HTR-8/SVneo (cell line): ENCODE data around the gene JUP.
A peak's percentile ranks its signal among the peaks of the same experiment; 100 is the strongest.
"Not testable (repeated sequence)": the region's sequence is repeated elsewhere in the genome, so short reads cannot be mapped to it uniquely, and the experiment has no call there.

Experiments
- DNase-seq: peaks from one replicate; pipeline ENCODE4 v3.0.0; 2011; ENCODE audit warnings: low spot score, mixed read lengths; ENCODE audit not compliant: insufficient read length
- FAIRE-seq: peaks from 2 replicates; lab custom pipeline; 2011; peaks lifted over from hg19 to GRCh38; lab: Jason Lieb, UNC

The JUP gene

DNA sequence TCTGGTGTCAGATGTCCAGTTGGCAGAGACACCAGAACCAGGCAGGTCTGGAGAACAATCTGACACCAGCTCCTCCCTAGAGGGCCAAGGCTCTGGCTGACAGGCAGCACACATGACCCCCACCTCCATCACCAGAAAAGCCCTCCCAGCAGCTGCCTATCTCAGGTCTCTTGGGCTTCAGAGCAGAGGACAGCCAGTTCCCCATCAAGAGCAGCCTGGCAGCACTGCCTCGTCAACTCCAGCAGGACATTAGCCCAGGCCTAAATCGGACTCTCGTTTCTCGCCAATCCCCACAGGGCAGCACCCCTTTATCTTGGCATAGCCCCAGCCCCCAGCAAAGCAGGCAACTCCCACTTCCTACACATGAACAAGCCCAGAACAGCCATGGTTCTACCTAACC lies 4.4 kb downstream of the JUP start:
- DNase-seq (no peak), FAIRE-seq (no peak)

DNA sequence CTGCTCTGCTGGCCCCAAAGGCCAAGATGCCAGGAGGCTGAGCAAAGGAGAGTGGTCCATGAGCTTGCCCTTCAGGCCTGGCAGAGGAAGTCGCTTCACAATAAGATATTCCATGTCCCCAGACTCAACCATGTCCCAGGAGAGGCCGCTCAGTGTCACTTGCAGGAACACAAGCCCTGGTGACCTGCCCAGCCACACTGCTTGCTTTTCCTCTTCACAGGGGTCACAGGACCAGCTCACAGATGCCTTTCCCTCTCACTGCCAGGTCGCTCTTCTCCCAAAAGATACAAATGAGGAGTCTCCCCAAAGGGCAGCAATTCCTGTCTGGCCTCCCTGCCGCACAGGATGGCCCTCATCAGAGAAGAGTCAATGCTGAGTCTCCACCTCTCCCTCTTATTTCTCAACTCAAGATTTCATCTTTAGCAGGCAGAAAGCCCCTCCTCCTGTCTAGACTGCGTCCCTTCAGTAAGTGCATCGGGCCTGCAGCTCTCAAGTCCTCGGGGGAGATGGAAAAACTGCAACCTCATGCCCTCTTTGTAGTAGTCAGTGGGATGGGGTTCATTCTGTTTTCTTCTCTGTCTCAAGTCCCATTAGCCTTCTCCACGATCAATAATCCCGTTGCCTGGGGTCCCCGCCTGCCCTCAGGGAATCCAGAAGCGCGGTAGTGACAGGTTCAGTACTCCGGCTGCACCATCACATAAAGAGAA lies 5.0 kb downstream of the JUP start:
- no peak for DNase-seq
- FAIRE-seq: no peak

DNA sequence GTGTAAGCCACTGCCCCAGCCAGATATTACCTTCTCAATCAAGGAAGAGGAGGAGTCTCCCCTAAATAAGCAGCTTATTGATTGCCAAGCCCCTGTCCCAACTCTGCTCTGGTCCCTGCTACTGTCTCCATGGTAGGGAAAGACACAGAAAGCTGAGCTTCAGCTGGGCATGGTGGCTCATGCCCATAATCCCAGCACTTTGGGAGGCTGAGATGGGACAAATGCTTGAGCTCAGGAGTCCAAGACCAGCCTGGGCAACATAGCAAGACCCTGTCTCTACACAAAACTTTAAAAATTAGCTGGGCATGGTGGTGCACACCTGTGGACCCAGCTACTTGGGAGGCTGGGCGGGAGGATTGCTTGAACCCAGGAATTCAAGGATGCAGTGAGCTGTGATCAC lies 6.6 kb downstream of the JUP start:
- DNase-seq (no peak), FAIRE-seq (no peak)

DNA sequence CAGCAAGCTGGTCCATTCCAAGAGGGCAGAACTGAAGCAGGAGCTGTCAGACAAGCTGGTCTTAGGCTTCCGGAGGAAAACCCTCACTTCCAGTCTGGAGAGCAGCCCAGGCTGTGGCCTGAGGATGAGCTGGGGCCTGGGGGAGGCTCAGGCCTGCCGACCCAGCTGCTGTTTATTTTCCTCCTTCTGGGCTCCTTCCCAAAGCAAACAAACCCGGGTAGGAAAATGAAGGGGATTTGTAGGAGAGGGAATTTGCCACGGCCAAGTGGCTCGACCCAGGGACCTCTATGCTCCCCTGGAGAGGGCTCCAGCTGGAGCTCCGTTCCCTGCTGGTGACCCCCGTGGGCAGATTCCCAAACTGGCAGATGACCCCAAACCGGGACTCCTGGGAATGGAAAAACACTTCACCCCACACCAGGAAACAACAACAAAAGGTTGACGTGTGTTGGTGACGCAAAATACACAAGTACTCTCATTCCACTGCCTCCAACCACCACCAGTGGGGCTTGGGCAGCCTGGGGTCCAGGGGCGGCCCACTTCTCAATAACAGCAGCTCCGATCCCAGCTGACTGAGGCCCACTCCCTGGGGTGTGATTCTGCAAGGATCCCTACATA lies 8.8 kb downstream of the JUP start:
- peak; percentile 86 for DNase-seq

DNA sequence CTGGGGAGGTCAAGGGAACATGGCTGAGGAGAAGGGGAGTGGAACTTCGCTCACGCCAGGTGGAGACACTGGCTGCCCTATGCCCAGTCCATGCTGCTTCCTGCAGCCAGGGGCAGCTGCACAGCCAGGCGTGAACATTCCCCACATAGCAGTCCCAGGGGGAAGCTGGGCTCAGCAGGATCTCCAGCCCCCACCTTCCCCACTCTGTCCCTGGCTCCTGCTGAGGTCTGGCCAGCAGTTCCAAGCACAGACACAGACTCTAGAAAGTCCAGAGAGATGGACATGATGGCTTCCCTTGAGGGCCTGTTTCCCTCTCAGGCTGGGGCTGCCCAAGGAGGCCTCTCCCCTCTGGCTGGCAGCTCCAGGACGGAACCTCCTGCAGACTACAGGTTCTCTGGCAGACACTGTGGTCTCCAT lies 9.3 kb downstream of the JUP start:
- peak; percentile 90 for FAIRE-seq
- DNase-seq: no peak

More for the DNA sequence above, 8.8 kb downstream of the JUP start:
- FAIRE-seq: peak; percentile 54

DNA sequence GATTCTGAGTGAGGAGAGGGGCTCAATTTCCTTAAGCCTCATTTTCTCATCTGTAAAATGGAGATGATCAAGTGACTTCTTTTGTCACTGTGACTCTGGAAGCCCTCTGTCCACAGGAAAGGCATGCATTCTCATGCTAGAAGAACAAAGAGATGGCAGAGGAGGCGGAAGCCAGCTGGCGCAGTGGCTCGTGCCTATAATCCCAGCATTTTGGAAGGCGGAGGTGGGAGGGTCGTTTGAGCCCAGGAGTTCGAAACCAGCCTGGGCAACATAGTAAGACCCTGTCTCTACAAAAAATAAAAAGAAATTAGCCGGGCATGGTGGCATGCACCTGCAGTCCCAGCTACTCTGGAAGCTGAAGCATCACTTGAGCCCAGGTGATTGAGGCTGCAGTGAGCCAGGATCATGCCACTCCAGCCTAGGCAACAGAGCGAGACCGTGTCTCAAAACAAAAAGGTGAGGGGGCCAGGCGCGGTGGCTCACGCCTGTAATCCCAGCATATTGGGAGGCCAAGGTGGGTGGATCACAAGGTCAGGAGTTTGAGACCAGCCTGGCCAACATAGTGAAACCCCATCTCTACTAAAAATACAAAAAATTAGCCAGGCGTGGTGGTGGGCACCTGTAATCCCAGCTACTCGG lies 10.1 kb downstream of the JUP start:
- not testable (repeated sequence) for DNase-seq, FAIRE-seq

DNA sequence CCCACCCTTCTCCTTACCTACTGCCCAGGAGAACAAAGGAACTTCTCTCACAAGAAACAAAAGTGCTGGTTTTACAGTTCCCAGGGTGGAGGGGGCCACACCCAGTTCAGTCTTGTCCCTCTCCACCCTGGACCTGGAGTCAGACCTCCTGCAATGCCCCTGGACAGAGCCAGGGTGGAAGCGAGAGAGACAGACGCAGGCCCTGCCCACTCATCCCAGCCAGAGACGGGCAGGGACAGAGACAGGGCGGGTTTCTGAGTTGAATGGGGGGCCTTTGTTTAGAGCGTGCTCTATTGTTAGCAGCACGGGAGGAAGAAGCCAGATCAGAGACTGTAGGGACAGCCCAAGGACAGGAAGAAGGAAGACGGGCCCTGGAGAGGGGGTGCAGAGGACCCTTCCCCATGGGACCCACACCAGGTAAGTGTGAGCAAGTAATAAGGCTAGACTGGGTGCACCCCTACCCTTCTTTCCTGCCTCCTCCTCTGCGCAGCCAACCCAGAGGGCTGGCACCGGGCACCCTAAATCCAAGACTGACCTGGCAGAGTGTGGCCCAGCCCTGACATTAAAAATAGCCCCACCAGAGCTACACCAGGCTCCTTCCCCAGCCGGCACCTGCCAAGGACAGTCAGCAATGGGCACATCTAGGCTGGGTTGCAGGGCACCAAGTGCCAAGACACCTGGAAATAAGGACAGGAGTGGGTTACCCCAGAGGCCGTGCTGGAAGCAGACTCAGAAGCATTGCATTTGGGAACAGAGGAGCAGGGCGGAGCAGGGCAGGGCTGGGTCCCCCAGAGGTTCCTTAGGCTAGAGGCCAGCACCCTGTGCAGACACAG lies 10.9 kb downstream of the JUP start:
- FAIRE-seq (no peak), DNase-seq (no peak)

DNA sequence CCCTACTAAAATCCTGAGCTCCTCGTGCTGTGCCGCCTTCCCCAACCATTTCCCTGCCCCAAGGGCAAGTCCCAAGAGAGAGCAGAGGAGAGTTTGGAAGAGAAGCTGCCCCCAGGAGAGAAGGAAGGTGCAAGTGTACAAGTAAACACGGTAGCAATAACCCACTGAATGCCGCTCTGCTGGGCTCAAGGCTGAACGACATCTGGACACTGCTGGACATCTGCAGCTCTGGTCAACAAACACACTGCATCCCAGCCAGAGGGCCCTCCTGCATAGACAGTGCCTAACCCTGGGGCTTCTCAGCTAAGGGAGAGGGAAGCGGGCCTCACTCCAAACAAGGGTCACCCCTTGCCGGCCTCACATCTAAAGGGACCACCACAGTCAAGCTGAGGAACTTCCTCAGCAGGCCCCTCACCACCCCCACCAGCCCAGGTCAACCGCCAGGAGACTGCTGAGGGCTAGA lies 12.7 kb downstream of the JUP start:
- FAIRE-seq (no peak), DNase-seq (no peak)

DNA sequence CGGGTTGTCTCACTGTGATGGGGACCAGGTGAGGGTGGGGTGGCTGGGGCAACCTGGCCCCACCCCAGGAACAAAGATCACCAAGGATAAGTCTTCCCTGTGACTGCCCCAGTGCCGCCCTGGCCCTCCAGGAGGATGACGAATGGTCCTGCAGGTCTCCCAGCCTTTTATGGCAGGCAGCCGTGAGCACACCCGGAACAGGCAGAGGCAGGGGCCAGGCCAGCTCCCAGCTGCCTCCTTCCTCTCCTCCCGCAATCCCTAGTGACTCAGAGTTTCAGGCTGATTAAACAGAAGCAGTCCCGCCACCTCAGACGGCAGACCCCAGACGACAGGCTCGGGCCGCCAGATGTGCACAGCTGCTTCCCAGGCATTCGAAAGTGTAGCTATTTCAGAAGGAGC lies 13.3 kb downstream of the JUP start:
- peak; percentile 60 for DNase-seq
- FAIRE-seq: no peak

DNA sequence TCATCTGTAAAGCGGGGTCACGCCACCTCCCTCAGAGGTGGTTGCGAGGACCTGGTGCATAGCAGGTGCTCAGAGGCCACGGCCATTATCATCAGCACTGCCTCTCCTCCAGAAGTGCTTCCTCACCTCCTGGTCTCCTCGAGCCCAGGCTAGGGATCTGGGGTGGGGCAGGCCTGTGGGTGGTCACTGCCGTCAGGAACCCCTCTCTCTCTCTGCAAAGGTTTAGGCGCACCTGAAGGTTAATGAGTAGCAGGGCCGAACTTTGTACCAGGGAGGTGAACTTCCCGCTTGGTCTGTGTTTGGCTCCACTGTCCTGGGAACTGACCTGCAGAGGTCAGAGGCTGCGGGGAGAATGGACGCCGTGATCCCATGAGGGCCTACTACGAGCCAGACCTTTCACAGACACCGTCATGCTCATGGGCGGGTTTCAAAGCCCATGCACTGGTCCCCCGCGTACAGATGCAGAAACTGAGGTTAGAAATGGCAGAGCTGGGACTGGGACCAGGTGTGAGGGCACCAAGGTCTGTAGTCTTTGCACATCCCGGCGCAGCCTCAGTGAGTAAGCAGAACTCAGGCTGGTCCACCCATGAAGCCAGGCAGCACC lies 13.8 kb downstream of the JUP start:
- DNase-seq (no peak), FAIRE-seq (no peak)

DNA sequence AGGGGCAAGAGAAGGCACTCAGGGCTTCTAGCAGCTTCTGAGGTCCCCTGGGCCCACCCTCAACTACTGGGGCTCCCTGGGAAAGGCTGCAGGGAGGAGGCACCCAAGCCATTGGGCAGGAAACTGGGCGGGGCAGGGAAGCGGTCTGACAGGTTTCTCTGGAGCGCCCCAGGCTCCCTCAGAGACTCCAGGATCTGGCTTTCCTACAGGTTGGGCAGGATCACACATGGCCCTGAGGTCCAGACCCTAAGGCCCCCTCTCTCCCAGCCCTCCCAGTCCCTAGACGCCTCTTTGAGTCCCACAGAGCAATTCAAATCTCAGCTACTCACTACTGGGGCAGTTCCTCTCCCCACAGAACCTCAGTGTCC lies 14.3 kb downstream of the JUP start:
- DNase-seq (no peak), FAIRE-seq (no peak)

DNA sequence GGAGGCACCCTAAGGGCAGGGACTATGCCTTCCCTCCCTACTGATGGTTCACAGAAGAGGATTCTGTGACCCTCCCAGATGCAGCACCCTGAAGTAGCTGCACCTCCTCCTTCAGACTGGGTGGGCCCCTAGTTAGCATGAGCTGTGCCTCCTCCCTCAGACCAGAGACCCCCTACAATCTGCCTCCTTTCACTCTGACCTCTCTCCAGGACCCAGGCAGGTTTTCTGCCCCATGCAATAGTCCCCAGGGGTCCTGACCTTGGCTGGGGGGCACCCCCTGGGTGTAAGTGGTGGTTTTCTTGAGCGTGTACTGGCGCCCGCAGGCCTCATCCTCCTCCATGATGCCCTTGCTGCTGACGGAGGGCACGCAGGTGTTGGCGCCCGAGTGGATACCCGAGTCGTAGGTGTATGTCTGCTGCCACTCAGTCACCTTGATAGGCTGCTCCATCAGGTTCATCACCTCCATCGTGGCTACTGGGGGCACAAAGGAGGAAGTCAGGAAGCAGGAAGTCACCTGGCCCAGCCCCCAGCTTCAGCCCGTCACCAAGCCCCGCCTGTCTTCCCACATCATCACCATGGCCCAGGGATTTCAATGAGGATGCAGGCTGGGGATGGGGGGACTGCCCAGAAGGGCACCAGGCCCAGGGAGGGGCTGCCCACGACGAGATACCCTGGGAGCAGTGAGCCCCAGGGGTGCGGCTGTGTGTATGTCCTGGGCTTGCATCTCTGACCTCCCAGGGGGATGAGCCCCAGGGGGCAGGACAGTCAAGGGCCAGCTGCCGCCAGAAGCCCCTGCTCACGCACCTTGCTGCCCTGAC lies 14.9 kb downstream of the JUP start:
- DNase-seq (no peak), FAIRE-seq (no peak)

DNA sequence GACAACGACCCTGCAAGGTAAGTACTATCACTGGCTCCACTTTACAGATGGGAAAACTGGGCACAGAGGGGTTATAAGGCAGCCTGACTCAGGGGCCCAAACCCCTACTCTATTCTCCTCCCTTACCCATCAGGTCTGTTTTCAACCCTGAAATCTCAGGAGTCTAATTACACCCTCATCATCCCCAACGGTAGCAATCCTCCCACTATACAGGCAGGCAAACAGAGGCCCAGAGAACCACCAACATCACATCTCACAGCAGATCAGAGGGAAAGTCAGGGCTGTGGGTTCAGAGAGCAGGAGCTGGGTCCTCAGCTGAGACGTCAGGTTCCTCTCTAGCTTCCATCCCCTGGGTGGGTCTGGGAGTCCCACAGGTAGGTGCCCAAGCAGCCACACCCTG lies 16.5 kb downstream of the JUP start:
- FAIRE-seq: no peak
- DNase-seq: no peak

DNA sequence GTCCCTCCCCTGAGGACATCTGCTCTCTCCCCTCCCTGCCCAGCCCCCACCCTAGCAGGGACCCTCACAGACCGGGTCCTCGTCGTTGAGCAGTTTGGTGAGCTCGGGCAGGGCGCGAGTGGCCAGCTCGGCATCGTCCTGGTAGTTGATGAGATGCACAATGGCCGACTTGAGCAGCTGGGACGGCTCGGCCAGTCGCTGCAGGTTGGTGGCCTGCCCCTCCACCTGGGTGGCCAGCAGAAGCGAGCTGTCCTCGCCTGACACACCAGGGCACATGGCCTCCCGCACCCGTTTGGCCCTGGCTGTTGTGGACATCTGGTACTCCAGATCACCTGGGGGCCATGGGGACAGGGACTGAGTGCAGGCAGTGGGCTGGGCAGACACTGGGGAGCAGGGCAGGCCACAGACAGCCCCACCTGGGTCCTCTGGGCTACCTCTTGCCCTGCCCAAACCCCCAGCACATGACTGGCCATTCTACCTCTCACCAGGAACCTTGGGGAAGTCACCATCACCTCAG lies 17.1 kb downstream of the JUP start:
- peak; percentile 77 for FAIRE-seq
- DNase-seq: no peak

DNA sequence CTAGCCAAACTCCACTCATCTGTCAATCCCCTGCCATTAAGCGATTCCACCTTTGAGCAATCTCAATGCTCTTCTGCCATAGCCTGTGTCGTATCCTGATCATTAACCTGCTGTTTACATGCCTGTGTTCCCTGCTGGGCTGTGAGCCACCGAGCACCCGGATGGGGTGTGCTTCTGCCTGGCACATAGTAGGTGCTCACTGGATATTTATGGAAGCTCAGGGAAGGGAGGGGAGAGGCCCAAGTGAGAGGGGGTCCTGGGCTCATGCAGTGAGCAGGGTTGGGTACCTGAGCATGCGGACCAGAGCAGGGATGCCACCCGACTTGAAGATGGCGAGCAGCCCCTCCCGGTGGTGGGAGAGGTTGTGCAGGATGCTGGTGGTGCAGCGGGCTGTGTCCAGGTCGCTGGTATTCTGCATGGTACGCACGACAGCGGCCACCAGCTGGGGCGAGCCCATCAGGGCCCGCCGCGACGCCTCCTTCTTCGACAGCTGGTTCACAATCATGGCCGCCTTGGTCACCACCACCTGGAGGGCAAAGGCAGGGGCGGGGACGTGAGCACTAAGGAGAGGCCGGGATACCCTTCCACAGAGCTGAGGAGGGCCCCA lies 17.7 kb downstream of the JUP start:
- DNase-seq: no peak
- FAIRE-seq: no peak

DNA sequence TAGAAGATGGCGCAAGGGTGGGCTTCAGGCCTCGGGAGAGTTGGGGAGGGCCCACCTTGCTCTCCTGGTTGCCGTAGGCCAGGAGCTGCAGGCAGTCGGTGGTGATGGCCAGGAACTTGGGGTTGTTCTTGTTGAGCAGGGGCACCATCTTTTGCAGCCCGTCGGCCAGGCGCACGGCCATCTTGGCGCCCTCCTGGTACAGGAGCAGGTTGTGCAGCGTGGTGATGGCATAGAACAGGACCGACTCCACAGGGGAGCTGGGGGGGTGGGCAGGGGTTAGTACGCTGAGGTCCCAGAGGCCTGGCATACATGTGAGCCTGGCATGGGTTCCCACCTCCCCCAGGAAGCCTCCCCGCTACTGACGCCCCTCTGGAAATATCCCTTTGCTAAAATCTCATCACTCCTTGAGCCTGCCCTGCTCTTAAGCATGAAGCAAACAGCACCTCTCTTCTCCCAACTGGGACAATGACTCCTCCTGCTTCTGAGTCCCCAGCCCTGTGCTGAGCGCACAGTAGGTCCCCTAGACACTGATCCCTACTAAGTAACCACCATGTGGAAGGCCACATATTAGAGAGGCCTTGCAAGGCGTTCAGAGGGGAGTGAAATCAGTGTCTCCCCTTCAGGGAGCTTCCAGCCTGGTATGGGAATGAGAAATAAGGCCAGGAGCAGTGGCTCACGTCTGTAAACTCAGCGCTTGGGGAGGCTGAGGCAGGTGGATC lies 19.0 kb downstream of the JUP start:
- no peak for FAIRE-seq
- DNase-seq: no peak

DNA sequence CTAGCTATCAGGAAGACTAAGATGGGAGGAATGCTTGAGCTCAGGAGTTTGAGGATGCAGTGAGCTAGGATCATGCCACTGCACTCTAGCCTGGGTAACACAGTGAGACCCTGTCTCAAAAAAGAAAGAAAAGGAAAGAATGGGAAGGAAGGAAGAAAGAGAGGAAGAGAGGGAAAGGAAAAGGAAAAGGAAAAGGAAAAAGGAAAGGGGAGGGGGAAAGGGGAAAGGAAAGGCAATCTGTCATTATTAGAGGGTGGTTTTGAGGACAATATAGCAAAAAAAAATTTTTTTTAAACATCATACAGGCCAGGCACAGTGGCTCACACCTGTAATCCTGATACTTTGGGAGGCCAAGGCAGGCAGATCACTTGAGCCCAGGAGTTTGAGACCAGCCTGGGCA lies 20.4 kb downstream of the JUP start:
- FAIRE-seq: no peak
- DNase-seq: no peak

DNA sequence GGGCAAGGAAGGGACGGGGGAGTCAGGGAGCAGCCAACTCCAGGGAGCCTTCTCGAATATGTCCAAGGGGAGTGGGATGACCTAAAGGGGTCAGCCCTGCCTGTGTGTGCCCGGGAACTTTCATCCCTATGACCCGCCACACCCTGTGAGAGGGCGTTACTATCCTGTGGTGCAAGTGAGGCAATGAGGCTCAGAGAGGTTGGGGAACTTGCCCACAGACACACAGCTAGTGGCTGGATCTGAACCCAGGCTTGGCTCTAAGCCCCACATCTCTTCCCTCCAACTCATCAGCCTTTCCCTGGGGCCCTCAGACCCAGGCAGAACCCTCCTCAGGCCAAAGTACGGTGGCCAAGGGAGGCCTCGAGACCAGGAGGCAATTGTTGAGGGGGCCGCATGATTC lies 23.2 kb downstream of the JUP start:
- DNase-seq (no peak), FAIRE-seq (no peak)
